CD14-positive monocyte (primary cell): Measurements from ENCODE around the gene AS3MT. TPM values are rescaled to one million over a fixed set of nuclear protein-coding genes. Genes with fewer than 3 reads are reported as not detected.
A peak's percentile ranks its signal among the peaks of the same experiment; 100 is the strongest.

ENCODE experiments used
- DNase-seq, 3 donors: peaks; one replicate each; pipeline ENCODE4 v3.0.0-alpha.2; 2011 to 2022
- H2AFZ ChIP-seq: 2 replicates; pipeline ENCODE4 v1.6.0; 2012; ENCODE audit warnings: mild to moderate bottlenecking, low read depth, low read length, inconsistent platforms; ENCODE audit not compliant: insufficient read depth, poor library complexity, severe bottlenecking
- H3K27ac ChIP-seq, 2 donors: 1 replicate in 1 of 2; 2 replicates in 1 of 2; pipeline ENCODE4 v1.5.1; 2012 to 2013; ENCODE audit warnings: low read length in 2 of 2, control low read depth in 1 of 2, inconsistent platforms in 1 of 2, low read depth in 1 of 2, mild to moderate bottlenecking in 1 of 2
- H3K27me3 ChIP-seq, 2 donors: one replicate each; pipeline versions ENCODE4 v1.6.0 to v1.6.1; 2011 to 2013; ENCODE audit warnings: low read length in 2 of 2; ENCODE audit not compliant: control insufficient read depth in 2 of 2, insufficient read depth in 2 of 2
- H3K36me3 ChIP-seq, 2 donors: replicated peaks in 1 of 2; 1 replicate in 1 of 2; 2 replicates in 1 of 2; pipeline versions ENCODE4 v1.5.1 to v1.6.1; 2012 to 2013; ENCODE audit warnings: low read length in 2 of 2, control low read depth in 1 of 2, inconsistent platforms in 1 of 2, mild to moderate bottlenecking in 1 of 2; ENCODE audit not compliant: insufficient read depth in 2 of 2, control insufficient read depth in 1 of 2
- H3K4me1 ChIP-seq, 2 donors: 1 replicate in 1 of 2; 2 replicates in 1 of 2; pipeline versions ENCODE4 v1.5.1 to v1.6.1; 2012 to 2013; ENCODE audit warnings: low read length in 2 of 2, control low read depth in 1 of 2, inconsistent platforms in 1 of 2, mild to moderate bottlenecking in 1 of 2, moderate library complexity in 1 of 2; ENCODE audit not compliant: insufficient read depth in 2 of 2, control insufficient read depth in 1 of 2
- H3K4me2 ChIP-seq: replicated peaks from 2 replicates; pipeline ENCODE3; 2012; ENCODE audit warnings: low read length, moderate library complexity, mild to moderate bottlenecking; ENCODE audit not compliant: poor library complexity, severe bottlenecking; ENCODE audit errors: extremely low read depth
- H3K4me3 ChIP-seq, 3 experiments: fragments of 200-600 bp in 1 of 3; sonication (generic) in 1 of 3; replicated peaks in 1 of 3; 1 replicate in 2 of 3; 2 replicates in 1 of 3; pipeline ENCODE4 v1.5.1; 2011 to 2013; ENCODE audit warnings: low read length in 3 of 3, mild to moderate bottlenecking in 3 of 3, control low read depth in 2 of 3, low read depth in 2 of 3, inconsistent platforms in 1 of 3, moderate library complexity in 1 of 3
- H3K79me2 ChIP-seq: 2 replicates; pipeline ENCODE4 v1.6.0; 2012; ENCODE audit warnings: mild to moderate bottlenecking, control low read depth, inconsistent platforms, low read length, moderate library complexity; ENCODE audit not compliant: insufficient read depth
- H3K9ac ChIP-seq: 2 replicates; pipeline ENCODE4 v1.6.0; 2017; ENCODE audit warnings: low read length, mild to moderate bottlenecking; ENCODE audit not compliant: insufficient read depth, poor library complexity, severe bottlenecking
- H3K9me3 ChIP-seq, 2 donors: replicated peaks in 1 of 2; 1 replicate in 1 of 2; 2 replicates in 1 of 2; pipeline versions ENCODE4 v1.5.1 to v1.6.1; 2012 to 2013; ENCODE audit warnings: low read length in 2 of 2, control low read depth in 1 of 2; ENCODE audit not compliant: control insufficient read depth in 1 of 2, insufficient read depth in 1 of 2
- H4K20me1 ChIP-seq: 2 replicates; pipeline ENCODE4 v1.6.0; 2012; ENCODE audit warnings: mild to moderate bottlenecking, low read length, control low read depth, moderate library complexity; ENCODE audit not compliant: insufficient read depth
- H3K27ac Mint-ChIP-seq, 7 donors: one replicate each; pipeline ENCODE4 v1.8.0; 2020; ENCODE audit warnings: mild to moderate bottlenecking in 7 of 7, mixed read lengths in 7 of 7, moderate library complexity in 6 of 7, inconsistent platforms in 2 of 7
- H3K27me3 Mint-ChIP-seq, 3 donors: one replicate each; pipeline ENCODE4 v1.8.0; 2021 to 2022; ENCODE audit warnings: low read depth in 3 of 3, mild to moderate bottlenecking in 3 of 3, mixed read lengths in 3 of 3, moderate library complexity in 3 of 3, inconsistent platforms in 1 of 3
- H3K36me3 Mint-ChIP-seq, 2 donors: one replicate each; pipeline ENCODE4 v1.8.0; 2020; ENCODE audit warnings: mixed read lengths in 2 of 2, inconsistent platforms in 1 of 2, mild to moderate bottlenecking in 1 of 2
- H3K4me1 Mint-ChIP-seq: one replicate; pipeline ENCODE4 v1.8.0; 2020; ENCODE audit warnings: mild to moderate bottlenecking, mixed read lengths
- H3K4me3 Mint-ChIP-seq, 2 donors: one replicate each; pipeline ENCODE4 v1.8.0; 2020; ENCODE audit warnings: mild to moderate bottlenecking in 2 of 2, mixed read lengths in 2 of 2, moderate library complexity in 1 of 2
- H3K9me3 Mint-ChIP-seq, 7 donors: one replicate each; pipeline ENCODE4 v1.8.0; 2020 to 2022; ENCODE audit warnings: mixed read lengths in 7 of 7, mild to moderate bottlenecking in 6 of 7, moderate library complexity in 6 of 7, inconsistent platforms in 2 of 7
- CTCF ChIP-seq: fragments of 200-600 bp; IDR thresholded peaks from one replicate; pipeline ENCODE4 v1.8.0; 2022; ENCODE audit warnings: antibody characterized with exemption, mild to moderate bottlenecking
- WGBS: methylation state at CpG from one replicate; pipeline ENCODE4 v1.1.5; 2013; ENCODE audit warnings: missing lambda C conversion rate; ENCODE audit not compliant: insufficient coverage; 5-methylcytosine and 5-hydroxymethylcytosine counted together
- intact Hi-C, 2 donors: fragments of 100-400 bp; cut with micrococcal nuclease; formaldehyde crosslinking; loops; one replicate each; pipeline versions ENCODE4 v1.15.0 to v1.15.1; 2023
- polyA plus RNA-seq, 3 donors: library from polyadenylated mRNA; depleted of rRNA in 1 of 3; unstranded in 2 of 3; stranded (reverse) in 1 of 3; fragments of 300-500 nt in 2 of 3; fragments of >200 nt in 1 of 3; fragmentation: Illumina TruSeq in 2 of 3; gene quantifications; 1 replicate in 2 of 3; 2 replicates in 1 of 3; pipeline ENCODE4 v1.2.3, GENCODE V29; 2012 to 2021

AS3MT gene
- polyA plus RNA-seq, 3 donors = 0.09 to 0.45 TPM; not detected in 1

GRCh38 chr10:102832987-102833386 is 36.3 kb upstream of the AS3MT start:
- intact Hi-C loops = loop anchor here in 1 of 2 donors (10.0 kb wide), 1 partner anchor 412 kb away; the partner anchor contains the start of gene RPEL1
- H3K79me2 ChIP-seq = no peaks in the 10 kb centered on the region
- H3K9me3 ChIP-seq = peaks cover 9 to 11% of the 10 kb centered on the region in 2 donors
- H3K27ac ChIP-seq = no peak overlapping the region
- peaks cover 8 to 12% (median 10%) of the 10 kb centered on the region in 7 donors for H3K9me3 Mint-ChIP-seq
- peaks cover 11% of the 10 kb centered on the region for H3K4me1 Mint-ChIP-seq
- no peak overlapping the region for H3K27ac Mint-ChIP-seq
- no peaks in the 10 kb centered on the region for H3K36me3 ChIP-seq
- no peaks in the 10 kb centered on the region for H3K27me3 ChIP-seq
- H3K36me3 Mint-ChIP-seq = no peaks in the 10 kb centered on the region
- H3K4me3 ChIP-seq = no peak overlapping the region
- no peak for TF ChIP-seq CTCF
- H3K9ac ChIP-seq = no peak overlapping the region
- no peak overlapping the region for H3K4me3 Mint-ChIP-seq
- WGBS = 100% methylated on average over 3 of the region's 4 CpGs
- H2AFZ ChIP-seq = no peak overlapping the region
- H3K4me1 ChIP-seq = no peaks in the 10 kb centered on the region
- no peak overlapping the region for H3K4me2 ChIP-seq
- DNase-seq = no peak
- H3K27me3 Mint-ChIP-seq = peaks cover 2 to 5% (median 5%) of the 10 kb centered on the region in 3 donors
- no peaks in the 10 kb centered on the region for H4K20me1 ChIP-seq

GRCh38 chr10:102834143-102834542 is 35.1 kb upstream of the AS3MT start:
- no peak overlapping the region for H3K4me2 ChIP-seq

More at GRCh38 chr10:102834143-102834542, 35.1 kb upstream of the AS3MT start:
- Histone ChIP-seq H3K79me2 (no peaks in the 10 kb centered on the region), H4K20me1 (no peaks in the 10 kb centered on the region), H3K27ac (no peak overlapping the region), H3K36me3 (no peaks in the 10 kb centered on the region), H3K9me3 (peaks cover 17 to 23% of the 10 kb centered on the region in 2 donors), H3K4me3 (no peak overlapping the region), H3K9ac (no peak overlapping the region), H2AFZ (no peak overlapping the region), H3K27me3 (no peaks in the 10 kb centered on the region), H3K4me1 (no peaks in the 10 kb centered on the region)
- Mint-ChIP-seq H3K36me3 (no peaks in the 10 kb centered on the region), H3K27me3 (peaks cover 2 to 4% (median 3%) of the 10 kb centered on the region in 3 donors), H3K4me1 (peaks cover 11% of the 10 kb centered on the region), H3K9me3 (peaks cover 18 to 23% (median 20%) of the 10 kb centered on the region in 7 donors), H3K4me3 (no peak overlapping the region), H3K27ac (peak overlapping the region in 2 of 7 donors; percentile 19 to 59)
- WGBS = no CpG with 5 or more reads among the region's 9 CpGs
- no peak for DNase-seq
- intact Hi-C loops = loop anchor here (2.0 to 10.0 kb wide), 2 partner anchors 67 to 411 kb away; partner anchors contain the start of gene RPEL1 (in 1 of the 2)
- no peak for TF ChIP-seq CTCF
